Sigmoid colon (tissue), 3 donors: ENCODE measurements around the gene LFNG.

ENCODE experiments used
- CTCF ChIP-seq, 4 experiments: fragments of 450-650 bp in 3 of 4; fragments of 200-600 bp in 1 of 4; IDR thresholded peaks; one replicate each; pipeline ENCODE4 v1.5.1; 2016 to 2019; ENCODE audit warnings: antibody characterized with exemption in 4 of 4, mild to moderate bottlenecking in 3 of 4, moderate library complexity in 2 of 4
- POLR2A ChIP-seq, 2 donors: fragments of 450-650 bp; IDR thresholded peaks; one replicate each; pipeline ENCODE4 v1.6.1; 2016; ENCODE audit warnings: antibody characterized with exemption in 2 of 2, mild to moderate bottlenecking in 2 of 2, moderate library complexity in 2 of 2

GRCh38 chr7:2528481-2529095 lies 9.0 kb downstream of the LFNG start:
- TF ChIP-seq POLR2A (IDR thresholded peaks at IDR 0.05), result no peak
- TF ChIP-seq CTCF (IDR thresholded peaks at IDR 0.05), result no peak
